Muscle layer of colon (tissue), 2 donors: ENCODE measurements around the gene PRKG1.
A peak's percentile ranks its signal among the peaks of the same experiment; 100 is the strongest.
"Not testable (repeated sequence)": the region's sequence is repeated elsewhere in the genome, so short reads cannot be mapped to it uniquely, and the experiment has no call there.

ENCODE experiments used
- H3K27ac ChIP-seq: one replicate; pipeline ENCODE4 v1.7.0; 2013; ENCODE audit warnings: low read depth, mild to moderate bottlenecking, low read length, moderate library complexity
- H3K27me3 ChIP-seq, 2 donors: one replicate each; pipeline ENCODE4 v1.7.0; 2013; ENCODE audit warnings: low read length in 2 of 2, mild to moderate bottlenecking in 2 of 2; ENCODE audit not compliant: insufficient read depth in 2 of 2, control insufficient read depth in 1 of 2
- H3K36me3 ChIP-seq: one replicate; pipeline ENCODE4 v1.7.0; 2013; ENCODE audit warnings: mild to moderate bottlenecking, low read length; ENCODE audit not compliant: insufficient read depth
- H3K4me1 ChIP-seq: one replicate; pipeline ENCODE4 v1.7.0; 2013; ENCODE audit warnings: mild to moderate bottlenecking, low read length; ENCODE audit not compliant: insufficient read depth
- H3K4me3 ChIP-seq, 2 donors: one replicate each; pipeline ENCODE4 v1.7.0; 2013; ENCODE audit warnings: low read length in 2 of 2, low read depth in 1 of 2, mild to moderate bottlenecking in 1 of 2, moderate library complexity in 1 of 2
- H3K9ac ChIP-seq: one replicate; pipeline ENCODE4 v1.7.0; 2013; ENCODE audit warnings: low read length
- H3K9me3 ChIP-seq: one replicate; pipeline ENCODE4 v1.7.0; 2013; ENCODE audit warnings: mild to moderate bottlenecking, low read length
- donor health status: abdominal sarcoma.
- donor health status: Adenocarcinoma of cecum.

Gene PRKG1

DNA sequence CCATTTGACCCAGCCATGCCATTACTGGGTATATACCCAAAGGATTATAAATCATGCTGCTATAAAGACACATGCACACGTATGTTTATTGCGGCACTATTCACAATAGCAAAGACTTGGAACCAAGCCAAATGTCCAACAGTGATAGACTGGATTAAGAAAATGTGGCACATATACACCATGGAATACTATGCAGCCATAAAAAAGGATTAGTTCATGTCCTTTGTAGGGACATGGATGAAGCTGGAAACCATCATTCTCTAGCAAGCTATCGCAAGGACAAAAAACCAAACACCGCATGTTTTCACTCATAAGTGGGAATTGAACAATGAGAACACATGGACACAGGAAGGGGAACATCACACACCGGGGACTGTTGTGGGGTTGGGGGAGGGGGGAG is 138.7 kb downstream of the PRKG1 start:
- peaks cover 38% of the 10 kb centered on the region for H3K4me1 ChIP-seq
- H3K9me3 ChIP-seq, H3K27me3 ChIP-seq, H3K36me3 ChIP-seq, H3K9ac ChIP-seq, H3K4me3 ChIP-seq, H3K27ac ChIP-seq: not testable (repeated sequence)

DNA sequence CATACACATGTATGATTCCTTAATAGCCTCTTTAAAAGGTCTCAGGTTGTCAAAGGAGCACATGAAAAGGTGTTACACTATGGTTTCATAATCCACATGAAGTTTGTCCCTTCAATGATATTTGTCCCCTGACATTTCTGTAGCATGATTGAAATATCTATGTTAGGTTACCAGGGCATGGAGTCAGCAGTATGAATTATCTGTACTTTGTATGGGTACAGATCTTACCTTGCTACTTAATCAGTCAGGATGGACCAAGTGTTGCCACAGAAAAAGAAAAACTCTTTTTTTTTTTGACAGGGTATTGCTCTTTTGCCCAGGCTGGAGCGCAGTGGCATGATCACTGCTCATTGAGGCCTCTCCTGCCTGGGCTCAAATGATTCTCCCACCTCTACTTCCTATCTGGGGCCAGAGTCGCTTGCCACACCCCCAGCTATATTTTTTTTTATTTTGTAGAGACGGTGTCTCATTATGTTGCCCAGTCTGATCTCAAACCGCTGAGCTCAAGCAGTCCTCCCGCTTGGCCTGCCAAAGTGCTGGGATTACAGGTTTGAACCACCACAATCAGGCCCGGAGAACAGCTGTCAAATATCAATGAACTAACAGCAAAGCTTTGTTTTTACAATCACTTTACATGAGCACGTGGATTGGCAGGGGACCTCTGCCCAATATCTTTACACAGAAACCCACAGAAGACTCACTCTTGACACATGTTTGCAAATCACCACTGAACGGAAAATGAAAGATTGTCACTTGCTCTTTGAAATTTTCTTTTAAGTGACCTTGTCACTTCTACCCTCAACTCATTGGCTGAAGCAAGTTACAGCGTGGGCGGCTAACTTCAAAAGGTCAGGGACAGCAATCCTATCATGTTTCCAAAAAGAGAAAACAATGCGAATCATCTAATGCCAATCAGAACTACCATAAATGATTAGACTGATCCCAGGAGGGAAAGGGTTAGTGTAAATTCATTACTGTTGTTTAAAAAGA is 140.2 kb downstream of the PRKG1 start:
- Histone ChIP-seq H3K27me3 (no peaks in the 10 kb centered on the region), H3K9ac (no peak overlapping the region), H3K36me3 (no peaks in the 10 kb centered on the region), H3K4me3 (no peak overlapping the region), H3K27ac (no peak overlapping the region), H3K9me3 (no peaks in the 10 kb centered on the region), H3K4me1 (peaks cover 27% of the 10 kb centered on the region)

DNA sequence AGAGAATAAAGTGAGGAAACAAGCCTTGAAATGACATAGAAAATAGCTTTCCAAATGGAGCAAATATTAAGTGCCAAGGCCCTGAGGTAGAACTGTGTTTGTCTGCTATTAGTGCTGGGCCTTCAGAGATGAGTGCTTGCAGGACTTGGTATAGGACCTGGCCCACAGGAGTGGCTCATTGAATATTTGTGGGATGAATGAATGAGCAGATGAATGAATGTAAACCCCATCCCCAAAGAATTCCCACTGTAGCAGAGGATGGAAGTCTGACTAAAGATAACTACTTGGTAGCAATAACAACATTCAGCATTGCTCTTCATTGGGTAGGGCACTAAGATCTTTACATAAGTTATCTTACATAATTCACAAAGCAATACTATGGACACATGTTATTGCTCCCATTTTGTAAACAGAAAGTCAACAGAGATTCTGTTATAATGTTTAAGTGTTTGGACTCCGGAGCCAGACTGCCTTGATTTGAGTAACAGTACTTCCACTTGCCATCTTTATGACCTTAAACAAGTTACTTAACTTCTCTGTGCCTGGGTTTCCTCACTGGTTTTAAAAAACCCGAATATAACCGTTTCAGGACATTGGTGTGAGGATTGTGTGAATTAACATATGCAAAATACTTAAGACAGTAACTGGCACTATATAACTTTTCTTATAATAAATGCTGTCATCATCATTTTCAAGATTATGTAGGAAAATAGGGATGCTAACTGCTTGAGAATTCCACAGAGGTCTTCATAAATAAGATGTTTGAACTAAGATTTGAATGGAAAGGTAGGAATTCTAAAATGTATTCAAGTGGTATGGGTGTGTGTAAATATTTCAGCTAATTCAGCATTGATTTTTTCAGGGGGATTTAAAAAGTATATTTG is 141.9 kb downstream of the PRKG1 start:
- peaks cover 27% of the 10 kb centered on the region for H3K4me1 ChIP-seq
- no peaks in the 10 kb centered on the region for H3K27me3 ChIP-seq
- H3K36me3 ChIP-seq = no peaks in the 10 kb centered on the region
- H3K9me3 ChIP-seq = no peaks in the 10 kb centered on the region
- no peak overlapping the region for H3K9ac ChIP-seq
- H3K4me3 ChIP-seq = no peak overlapping the region
- H3K27ac ChIP-seq = no peak overlapping the region

DNA sequence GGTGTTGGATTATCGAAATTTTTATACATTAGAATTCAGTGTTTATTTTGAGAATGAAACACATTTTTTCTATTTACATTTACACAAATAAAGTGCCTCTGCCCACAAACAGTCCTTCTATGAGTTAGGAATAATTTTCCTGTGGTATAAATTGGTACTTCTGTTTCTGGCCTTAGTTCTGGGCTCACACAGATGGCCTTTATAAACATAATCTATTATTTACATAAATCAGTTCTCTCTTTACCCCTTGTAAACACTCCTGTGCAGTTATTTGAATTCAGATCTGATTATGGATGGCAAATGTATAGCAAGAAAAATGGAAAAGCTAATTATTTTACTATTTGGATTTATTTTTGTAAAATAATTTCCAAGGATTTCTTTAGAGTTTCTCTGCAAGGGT is 143.2 kb downstream of the PRKG1 start:
- H3K4me1 ChIP-seq = peaks cover 27% of the 10 kb centered on the region
- H3K27ac ChIP-seq = no peak overlapping the region
- no peaks in the 10 kb centered on the region for H3K27me3 ChIP-seq
- no peak overlapping the region for H3K4me3 ChIP-seq
- H3K9ac ChIP-seq = no peak overlapping the region
- no peaks in the 10 kb centered on the region for H3K9me3 ChIP-seq
- no peaks in the 10 kb centered on the region for H3K36me3 ChIP-seq

DNA sequence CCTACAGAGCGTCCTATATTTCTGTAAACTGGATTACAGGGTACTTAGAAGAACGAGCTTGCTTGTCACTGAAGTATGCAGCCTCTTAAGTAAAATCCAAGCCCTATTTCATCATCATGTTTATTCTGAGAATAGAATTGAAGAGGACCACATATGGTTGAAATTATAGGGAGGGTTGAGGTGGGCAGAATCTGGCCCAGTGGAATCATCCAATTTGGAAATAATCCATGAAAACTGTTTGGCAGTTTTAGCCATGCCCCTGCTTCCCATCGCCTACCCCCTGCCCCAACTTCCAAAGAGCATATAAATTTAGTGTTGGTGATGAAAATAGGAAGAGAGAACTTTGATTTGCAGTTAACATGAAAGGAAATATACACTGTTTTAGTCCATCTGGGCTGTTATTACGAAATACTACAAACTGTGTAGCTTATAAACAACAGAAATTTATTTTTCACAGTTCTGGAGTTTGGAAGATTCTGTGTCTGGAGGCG is 150.4 kb downstream of the PRKG1 start:
- H3K4me1 ChIP-seq = peaks cover 20% of the 10 kb centered on the region
- peak overlapping the region; percentile 31 for H3K27ac ChIP-seq
- H3K9ac ChIP-seq = no peak overlapping the region
- H3K9me3 ChIP-seq = no peaks in the 10 kb centered on the region
- H3K4me3 ChIP-seq = peak overlapping the region in 1 of 2 donors; percentile 25
- no peaks in the 10 kb centered on the region for H3K27me3 ChIP-seq
- H3K36me3 ChIP-seq = no peaks in the 10 kb centered on the region

DNA sequence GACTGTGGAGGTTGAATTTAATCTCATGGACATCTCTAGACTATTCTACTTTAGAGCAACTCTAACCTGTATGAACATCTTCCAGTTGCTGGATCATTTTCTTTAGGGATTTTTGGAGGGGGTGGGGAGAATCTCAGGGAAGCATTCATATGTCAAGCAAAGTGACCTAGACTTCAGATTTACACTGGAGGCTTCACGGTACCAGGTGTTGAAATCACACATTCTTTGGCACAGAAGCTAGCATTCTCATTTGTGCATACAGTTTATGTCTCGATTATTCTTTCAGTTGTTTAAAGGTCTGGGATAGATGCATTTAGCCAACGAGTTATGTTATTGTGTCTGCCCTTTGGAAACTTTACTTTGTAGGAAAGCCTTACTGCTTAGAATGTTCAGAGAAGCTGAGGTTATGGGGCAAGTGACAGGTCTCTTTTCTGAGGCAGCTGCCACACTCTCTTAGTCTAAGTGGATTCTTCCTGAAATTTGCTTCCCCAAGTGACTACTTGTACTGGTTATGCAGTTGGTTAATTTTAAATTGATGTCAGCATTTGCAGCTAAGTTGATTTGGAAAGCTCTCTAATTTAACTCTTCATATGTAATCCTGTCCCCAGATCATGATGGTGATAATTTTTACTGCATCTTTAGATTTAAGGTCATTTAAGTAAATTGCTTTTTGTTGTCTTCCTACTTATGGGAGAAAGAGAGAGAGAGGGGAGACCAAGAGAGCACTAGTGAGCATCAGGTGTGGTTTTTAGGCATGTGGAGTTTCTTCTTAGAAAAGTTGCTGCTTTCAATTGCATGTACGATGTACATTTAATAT is 153.8 kb downstream of the PRKG1 start:
- Histone ChIP-seq H3K9me3 (no peaks in the 10 kb centered on the region), H3K9ac (no peak overlapping the region), H3K36me3 (no peaks in the 10 kb centered on the region), H3K27ac (peak overlapping the region; percentile 56), H3K4me1 (peaks cover 39% of the 10 kb centered on the region), H3K27me3 (no peaks in the 10 kb centered on the region), H3K4me3 (peak overlapping the region in 1 of 2 donors; percentile 4)

DNA sequence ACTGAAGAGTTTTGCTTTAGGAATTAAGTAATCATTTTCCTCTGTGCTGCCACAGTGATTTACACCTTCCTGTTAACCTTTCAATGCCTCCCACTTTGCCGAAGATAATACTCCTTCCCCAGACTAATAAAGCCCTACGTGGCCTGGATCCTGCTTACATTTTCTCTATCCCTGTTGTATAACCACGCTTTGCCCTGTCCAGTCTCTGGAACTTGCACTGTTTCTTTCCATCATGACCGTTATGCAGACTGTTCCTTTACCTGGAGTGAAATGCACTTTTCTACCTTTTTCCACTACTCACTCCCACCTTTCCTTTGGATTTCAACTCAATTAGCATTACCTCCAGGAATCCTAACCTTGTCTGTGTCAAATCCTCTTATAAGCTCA is 154.4 kb downstream of the PRKG1 start:
- Histone ChIP-seq H3K36me3 (no peaks in the 10 kb centered on the region), H3K27ac (peak overlapping the region; percentile 53), H3K9me3 (no peaks in the 10 kb centered on the region), H3K27me3 (no peaks in the 10 kb centered on the region), H3K9ac (no peak overlapping the region), H3K4me1 (peaks cover 39% of the 10 kb centered on the region), H3K4me3 (no peak overlapping the region)

DNA sequence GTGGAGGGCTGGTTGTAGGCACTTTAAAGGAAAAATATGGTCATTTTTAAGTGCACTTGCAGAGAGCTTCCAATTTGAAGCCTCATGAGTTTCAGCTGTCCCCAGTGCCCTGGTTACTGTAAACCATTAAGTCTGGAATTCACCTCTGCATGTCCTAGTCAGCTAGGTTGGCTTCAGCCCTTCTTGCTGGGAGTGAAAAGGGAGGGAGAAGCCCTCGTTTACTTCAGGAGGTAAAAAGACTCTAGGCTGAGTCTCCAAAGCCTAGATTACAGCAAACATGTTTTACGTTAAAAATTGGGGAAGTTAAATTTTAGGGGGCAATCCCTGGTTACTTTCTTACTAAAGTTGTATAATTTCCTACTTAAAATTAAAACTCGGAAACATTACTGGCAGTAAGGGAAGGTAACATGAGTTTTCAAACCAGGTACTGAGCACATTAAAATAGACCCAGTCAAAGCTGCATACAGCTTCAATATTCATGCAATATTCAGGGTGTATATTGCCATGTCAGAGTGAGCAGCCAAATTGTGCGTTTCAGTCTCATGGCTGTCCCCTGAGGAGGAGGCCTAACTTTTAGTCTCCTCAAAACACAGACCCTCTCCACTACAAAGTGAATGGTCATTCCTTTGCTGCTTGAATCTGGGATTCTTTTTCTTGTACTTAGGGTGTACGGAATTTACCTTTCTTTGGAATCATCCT is 156.7 kb downstream of the PRKG1 start:
- H3K27me3 ChIP-seq = no peaks in the 10 kb centered on the region
- peaks cover 31% of the 10 kb centered on the region for H3K4me1 ChIP-seq
- H3K9ac ChIP-seq = no peak overlapping the region
- H3K27ac ChIP-seq = peak overlapping the region; percentile 63
- no peaks in the 10 kb centered on the region for H3K36me3 ChIP-seq
- no peaks in the 10 kb centered on the region for H3K9me3 ChIP-seq
- H3K4me3 ChIP-seq = no peak overlapping the region

DNA sequence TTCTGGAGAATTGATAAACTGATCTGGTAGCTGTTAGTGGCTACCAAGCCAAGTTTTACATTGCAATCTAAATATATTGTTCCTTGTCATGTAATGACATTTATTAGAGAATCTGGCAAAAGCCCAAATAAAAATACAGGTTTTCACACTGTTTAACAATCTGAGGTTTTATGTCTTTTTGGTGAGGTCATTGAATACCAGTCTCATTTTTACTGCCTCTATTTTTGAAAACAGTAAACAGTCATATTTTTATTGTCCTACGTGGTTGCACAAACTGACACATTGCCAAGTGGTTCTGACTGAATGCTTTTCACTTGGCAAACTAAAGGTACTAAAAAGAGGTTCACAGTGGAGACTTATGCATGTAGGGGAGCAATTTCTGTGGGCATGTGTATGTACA is 157.5 kb downstream of the PRKG1 start:
- Histone ChIP-seq H3K9me3 (no peaks in the 10 kb centered on the region), H3K4me1 (peaks cover 31% of the 10 kb centered on the region), H3K27ac (peak overlapping the region; percentile 63), H3K27me3 (no peaks in the 10 kb centered on the region), H3K9ac (no peak overlapping the region), H3K36me3 (no peaks in the 10 kb centered on the region), H3K4me3 (no peak overlapping the region)

DNA sequence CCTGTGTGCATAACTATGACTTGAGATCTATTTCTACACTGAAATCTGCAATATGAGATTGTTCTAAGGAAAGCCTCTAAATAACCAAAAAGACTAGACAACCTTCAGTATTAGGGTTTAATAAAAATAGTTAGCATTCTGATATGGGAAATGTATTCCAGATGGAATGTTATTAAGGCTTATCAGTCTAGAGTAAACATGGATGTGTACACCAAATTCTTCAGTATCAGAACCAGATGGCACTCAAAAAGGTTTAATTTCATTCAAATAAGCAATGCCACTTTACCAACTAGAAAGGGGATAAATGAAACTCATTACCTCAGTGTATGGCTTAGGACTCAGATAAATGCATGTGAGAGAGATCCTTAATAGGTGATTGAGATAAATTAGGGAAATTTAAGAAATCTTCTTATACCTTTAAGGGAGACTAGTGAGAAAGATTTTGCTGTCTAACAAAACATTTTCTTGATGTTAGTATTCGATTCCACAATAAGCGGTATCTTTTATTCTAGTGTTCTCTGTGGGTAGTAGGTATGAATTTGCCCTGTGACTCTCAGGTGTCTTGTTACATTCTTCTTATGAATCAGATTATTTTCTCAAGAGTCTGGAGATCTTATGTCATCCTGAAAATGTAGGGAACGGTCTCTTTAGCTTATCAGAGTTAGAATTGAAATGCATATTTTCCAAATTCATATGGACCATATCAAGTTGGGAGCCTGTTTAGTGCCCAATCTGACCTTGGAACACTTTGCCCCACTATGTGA is 159.2 kb downstream of the PRKG1 start:
- Histone ChIP-seq H3K4me3 (no peak overlapping the region), H3K27me3 (no peaks in the 10 kb centered on the region), H3K9me3 (no peaks in the 10 kb centered on the region), H3K36me3 (no peaks in the 10 kb centered on the region), H3K27ac (no peak overlapping the region), H3K9ac (no peak overlapping the region), H3K4me1 (peaks cover 19% of the 10 kb centered on the region)
